H1 (cell line): ENCODE measurements around the gene ALG11. TPM values are rescaled to one million over a fixed set of nuclear protein-coding genes. Genes with fewer than 3 reads are reported as not detected.

Experiments
- CTCF ChIA-PET: fragments of 300-600 bp; sonication (Branson Sonifier 250); formaldehyde crosslinking; loops from one replicate; lab custom pipeline; 2021; ENCODE audit not compliant: partially characterized antibody; lab: Charles Lee
- POLR2A ChIA-PET: fragments of 300-600 bp; sonication (Branson Sonifier 250); formaldehyde crosslinking; loops from one replicate; lab custom pipeline; 2021; ENCODE audit warnings: inconsistent platforms; ENCODE audit not compliant: partially characterized antibody; lab: Charles Lee
- DNase-seq, 2 experiments: peaks; one replicate each; pipeline versions ENCODE4 v3.0.0 to v3.0.0-alpha.2; 2010 to 2022; ENCODE audit warnings: low spot score in 2 of 2, low read depth in 1 of 2, mixed read lengths in 1 of 2
- FAIRE-seq: peaks from 2 replicates; lab custom pipeline; 2011; peaks lifted over from hg19 to GRCh38; lab: Jason Lieb, UNC
- H2AFZ ChIP-seq: 2 replicates; pipeline ENCODE4 v1.8.1; 2012; ENCODE audit warnings: low read length, inconsistent platforms
- H2AK5ac ChIP-seq: 2 replicates; pipeline ENCODE4 v1.6.1; 2013; ENCODE audit warnings: low read depth, low read length
- H2BK120ac ChIP-seq: replicated peaks from 2 replicates; pipeline ENCODE3; 2013; ENCODE audit warnings: low read depth, low read length, inconsistent platforms
- H2BK12ac ChIP-seq: 2 replicates; pipeline ENCODE4 v1.6.1; 2013; ENCODE audit warnings: low read depth, low read length
- H2BK15ac ChIP-seq: 2 replicates; pipeline ENCODE4 v1.6.1; 2013; ENCODE audit warnings: low read length
- H2BK20ac ChIP-seq: 2 replicates; pipeline ENCODE4 v1.6.1; 2013; ENCODE audit warnings: low read length
- H2BK5ac ChIP-seq: 2 replicates; pipeline ENCODE4 v1.6.1; 2013; ENCODE audit warnings: low read depth, low read length
- H3K14ac ChIP-seq: 2 replicates; pipeline ENCODE4 v1.6.1; 2013; ENCODE audit warnings: inconsistent platforms; ENCODE audit not compliant: insufficient read length
- H3K18ac ChIP-seq: 2 replicates; pipeline ENCODE4 v1.6.1; 2013; ENCODE audit warnings: low read length; ENCODE audit errors: extremely low read depth
- H3K23ac ChIP-seq: 2 replicates; pipeline ENCODE4 v1.6.1; 2013; ENCODE audit warnings: inconsistent platforms; ENCODE audit not compliant: insufficient read length
- H3K23me2 ChIP-seq: 2 replicates; pipeline ENCODE4 v1.6.1; 2013; ENCODE audit warnings: low read depth, low read length
- H3K27ac ChIP-seq: 2 replicates; pipeline ENCODE4 v1.6.1; 2011; ENCODE audit warnings: low read depth, low read length, inconsistent platforms
- H3K27me3 ChIP-seq, 4 experiments: replicated peaks in 1 of 4; 1 replicate in 1 of 4; 2 replicates in 3 of 4; pipeline versions ENCODE4 v1.6.1 to v1.8.1; 2011 to 2013; ENCODE audit warnings: low read length in 3 of 4, mild to moderate bottlenecking in 3 of 4, inconsistent platforms in 2 of 4, mixed read lengths in 2 of 4, moderate library complexity in 1 of 4; ENCODE audit not compliant: control insufficient read depth in 3 of 4, insufficient read depth in 3 of 4; ENCODE audit errors: extremely low read depth in 1 of 4
- H3K36me3 ChIP-seq, 4 experiments: 2 replicates each; pipeline versions ENCODE4 v1.6.1 to v1.8.1; 2011 to 2013; ENCODE audit warnings: mild to moderate bottlenecking in 4 of 4, low read length in 3 of 4, moderate library complexity in 2 of 4, control low read depth in 1 of 4, inconsistent platforms in 1 of 4; ENCODE audit not compliant: insufficient read depth in 4 of 4, control insufficient read depth in 2 of 4
- H3K4ac ChIP-seq: replicated peaks from 2 replicates; pipeline ENCODE3; 2013; ENCODE audit warnings: low read length, low read depth, mixed read lengths, inconsistent platforms; ENCODE audit not compliant: insufficient read length
- H3K4me1 ChIP-seq, 4 experiments: replicated peaks in 1 of 4; 1 replicate in 1 of 4; 2 replicates in 3 of 4; pipeline versions ENCODE4 v1.6.1 to v1.8.1; 2011 to 2013; ENCODE audit warnings: low read length in 3 of 4, inconsistent platforms in 2 of 4, mixed read lengths in 1 of 4; ENCODE audit not compliant: insufficient read depth in 4 of 4, control insufficient read depth in 3 of 4
- H3K4me2 ChIP-seq, 2 experiments: 2 replicates each; pipeline versions ENCODE4 v1.6.1 to v1.8.1; 2011 to 2013; ENCODE audit warnings: low read depth in 2 of 2, low read length in 2 of 2, control low read depth in 1 of 2, inconsistent platforms in 1 of 2, mild to moderate bottlenecking in 1 of 2; ENCODE audit not compliant: insufficient read depth in 1 of 2
- H3K4me3 ChIP-seq, 4 experiments: fragments of 200-600, 300-600 bp in 1 of 4; sonication (generic), shearing (Covaris generic), sonication (Bioruptor Twin) in 1 of 4; 2 replicates each; pipeline versions ENCODE4 v1.5.1 to v1.8.1; 2011 to 2016; ENCODE audit warnings: low read length in 4 of 4, low read depth in 3 of 4, control low read depth in 2 of 4, inconsistent platforms in 2 of 4, mild to moderate bottlenecking in 2 of 4, mixed read lengths in 1 of 4, moderate library complexity in 1 of 4; ENCODE audit not compliant: insufficient read depth in 2 of 4; ENCODE audit errors: extremely low read depth in 1 of 4
- H3K56ac ChIP-seq: replicated peaks from 2 replicates; pipeline ENCODE3; 2013; ENCODE audit warnings: low read depth, mild to moderate bottlenecking, mixed read lengths, low read length, inconsistent platforms; ENCODE audit not compliant: insufficient read length
- H3K79me1 ChIP-seq: 2 replicates; pipeline ENCODE4 v1.6.1; 2013; ENCODE audit warnings: low read depth, low read length, control low read depth
- H3K79me2 ChIP-seq, 2 experiments: 2 replicates each; pipeline versions ENCODE4 v1.6.1 to v1.8.1; 2012 to 2013; ENCODE audit warnings: low read length in 2 of 2, mild to moderate bottlenecking in 2 of 2, inconsistent platforms in 1 of 2; ENCODE audit not compliant: insufficient read depth in 2 of 2, control insufficient read depth in 1 of 2
- H3K9ac ChIP-seq, 4 experiments: replicated peaks in 1 of 4; 1 replicate in 1 of 4; 2 replicates in 3 of 4; pipeline versions ENCODE4 v1.6.1 to v1.8.1; 2011 to 2013; ENCODE audit warnings: low read depth in 3 of 4, low read length in 3 of 4, control low read depth in 2 of 4, mild to moderate bottlenecking in 2 of 4, moderate library complexity in 2 of 4, inconsistent platforms in 1 of 4; ENCODE audit errors: extremely low read depth in 1 of 4
- H3K9me3 ChIP-seq, 2 experiments: 2 replicates each; pipeline versions ENCODE4 v1.6.1 to v1.8.1; 2012 to 2013; ENCODE audit warnings: mild to moderate bottlenecking in 2 of 2, moderate library complexity in 2 of 2, control low read depth in 1 of 2, inconsistent platforms in 1 of 2, low read depth in 1 of 2, low read length in 1 of 2, mixed read lengths in 1 of 2; ENCODE audit not compliant: insufficient read depth in 2 of 2
- H4K20me1 ChIP-seq, 2 experiments: replicated peaks in 1 of 2; 2 replicates each; pipeline versions ENCODE3 to v1.8.1; 2011 to 2013; ENCODE audit warnings: inconsistent platforms in 2 of 2, low read length in 2 of 2, mild to moderate bottlenecking in 1 of 2; ENCODE audit not compliant: insufficient read depth in 2 of 2, control insufficient read depth in 1 of 2
- H4K5ac ChIP-seq: 2 replicates; pipeline ENCODE4 v1.6.1; 2013; ENCODE audit warnings: low read length, low read depth, mixed read lengths, inconsistent platforms; ENCODE audit not compliant: insufficient read length
- H4K8ac ChIP-seq: 2 replicates; pipeline ENCODE4 v1.8.0; 2013; ENCODE audit warnings: mild to moderate bottlenecking, moderate library complexity, low read length, inconsistent platforms; ENCODE audit not compliant: insufficient read depth; ENCODE audit errors: extremely low read depth
- H4K91ac ChIP-seq: replicated peaks from 2 replicates; pipeline ENCODE3; 2013; ENCODE audit warnings: low read length, mixed read lengths, inconsistent platforms; ENCODE audit not compliant: insufficient read length
- CHD2 ChIP-seq: IDR thresholded peaks from 2 replicates; pipeline ENCODE4 v1.6.1; 2012; ENCODE audit warnings: low read length, improper control_type of control experiment
- RFX5 ChIP-seq: IDR thresholded peaks from 2 replicates; pipeline ENCODE4 v1.6.1; 2011; ENCODE audit warnings: low read depth, low read length, improper control_type of control experiment, borderline replicate concordance
- WGBS, 2 experiments: shearing (Covaris generic) in 1 of 2; methylation state at CpG; one replicate each; pipeline versions ENCODE4 v1.1.6 to v1.1.7; 2013 to 2015; ENCODE audit warnings: low lambda C conversion rate in 2 of 2, mixed read lengths in 2 of 2, inconsistent platforms in 1 of 2, low coverage in 1 of 2, missing lambda C conversion rate in 1 of 2; ENCODE audit not compliant: insufficient replicate concordance in 2 of 2, insufficient coverage in 1 of 2, insufficient read length in 1 of 2; ENCODE audit errors: extremely low coverage in 1 of 2, missing lambda C conversion rate in 1 of 2; 5-methylcytosine and 5-hydroxymethylcytosine counted together
- polyA plus RNA-seq, 7 experiments: library from polyadenylated mRNA; depleted of rRNA in 3 of 7; stranded (reverse) in 5 of 7; unstranded in 2 of 7; fragments of >200 nt in 5 of 7; fragments of 200-250 nt in 2 of 7; gene quantifications; 1 replicate in 5 of 7; 2 replicates in 1 of 7; 4 replicates in 1 of 7; pipeline versions ENCODE4 v1.2.1 to v1.2.3, GENCODE V29; 2011 to 2013; ENCODE audit warnings: missing spikeins in 2 of 7, mixed read lengths in 2 of 7
- total RNA-seq: library from RNA; stranded (reverse); fragmentation: NEBNext Ultra II Directional; extraction: Animal tissue kit (Norgen Biotek cat#: 25700); gene quantifications from 2 replicates; pipeline ENCODE4 v1.2.1, GENCODE V29; 2021
- TF ChIP-seq, protein P1 (sequence below): IDR thresholded peaks from 2 replicates; pipeline ENCODE4 v1.6.1; 2012; ENCODE audit warnings: low read length, inconsistent platforms

Gene ALG11
- total and polyA plus RNA-seq, 2 of the 8 experiments (the other 6 are each of a cell fraction or from before 2014, with no cell fraction given) = 5.2 to 39.9 TPM

DNA sequence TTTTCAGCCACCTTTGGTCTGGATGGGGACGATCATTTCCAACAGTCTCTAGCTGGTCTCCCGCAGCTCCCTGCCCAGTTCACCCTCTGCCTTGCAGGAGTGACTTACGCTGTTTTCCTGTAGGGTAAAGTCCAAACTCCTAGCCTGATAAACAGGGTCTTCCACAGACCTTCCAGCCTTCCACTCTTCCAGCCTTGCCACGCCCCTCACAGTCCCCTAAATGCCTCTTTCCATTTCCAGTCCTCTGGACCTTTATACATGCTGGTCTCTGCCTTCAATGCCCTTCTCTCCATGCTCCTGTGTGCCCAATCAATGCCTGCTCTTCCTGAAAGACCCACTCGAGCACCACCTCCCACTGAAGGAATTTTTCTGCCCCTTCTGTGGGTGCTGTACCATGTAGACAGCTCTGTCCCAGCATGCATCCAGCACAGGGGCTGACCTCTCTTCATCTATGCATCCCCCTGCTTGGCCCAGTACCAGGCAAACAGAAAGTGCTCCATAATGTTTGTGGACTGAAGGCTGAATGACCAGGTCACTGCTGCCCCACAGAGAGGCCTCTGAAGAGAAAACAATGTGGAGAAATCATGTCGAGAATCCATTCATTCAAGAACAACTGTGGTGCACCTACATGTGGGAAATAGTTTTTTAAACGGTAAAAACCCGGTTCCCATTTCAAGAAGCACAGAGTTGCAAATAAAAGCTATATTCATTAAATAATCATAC is 5.5 kb upstream of the ALG11 start:
- H2BK5ac ChIP-seq = no peak overlapping the region
- no peak overlapping the region for H2AFZ ChIP-seq
- H4K20me1 ChIP-seq = peaks cover 0 to 9% of the 10 kb centered on the region in 2 experiments
- FAIRE-seq (no peak), DNase-seq (no peak)
- no peak overlapping the region for H4K91ac ChIP-seq
- H3K79me1 ChIP-seq = peaks cover 4% of the 10 kb centered on the region
- peaks cover 2 to 21% (median 13%) of the 10 kb centered on the region in 4 experiments for H3K27me3 ChIP-seq
- ChIA-PET CTCF (interaction anchor here (1.5 kb wide), 1 partner anchor 71 kb away, joined by 3 read pairs; no protein-coding TSS in a partner anchor), POLR2A (no interaction called here)
- no peak overlapping the region for H3K18ac ChIP-seq
- peaks cover 0 to 4% (median 0%) of the 10 kb centered on the region in 4 experiments; a peak in 2 of 7 replicates for H3K4me1 ChIP-seq
- no peak overlapping the region for H2BK120ac ChIP-seq
- WGBS, 2 experiments = 83% methylated on average over 8 of the region's 8 CpGs; no CpG with 5 or more reads in 1 of the 2 experiments
- no peak overlapping the region for H3K23ac ChIP-seq
- no peak overlapping the region for H2BK12ac ChIP-seq
- no peak overlapping the region for H3K56ac ChIP-seq
- H3K23me2 ChIP-seq = peaks cover 8% of the 10 kb centered on the region
- H3K4ac ChIP-seq = no peak overlapping the region
- H3K4me3 ChIP-seq = no peak overlapping the region
- H3K36me3 ChIP-seq = no peaks in the 10 kb centered on the region
- H3K14ac ChIP-seq = no peak overlapping the region
- H3K4me2 ChIP-seq = no peak overlapping the region
- H4K8ac ChIP-seq = no peak overlapping the region
- H2AK5ac ChIP-seq = no peak overlapping the region
- no peak overlapping the region for H2BK20ac ChIP-seq
- H3K9me3 ChIP-seq = no peaks in the 10 kb centered on the region
- H2BK15ac ChIP-seq = no peak overlapping the region
- 0 out of 4 replicates have a peak, but pooled peaks cover 0 to 2% of the 10 kb centered on the region in 2 experiments for H3K79me2 ChIP-seq
- no peak overlapping the region for H3K9ac ChIP-seq
- H3K27ac ChIP-seq = no peak overlapping the region
- no peak overlapping the region for H4K5ac ChIP-seq
- TF ChIP-seq RFX5 = no peak
- TF ChIP-seq CHD2 = no peak
- TF ChIP-seq, protein P1, sequence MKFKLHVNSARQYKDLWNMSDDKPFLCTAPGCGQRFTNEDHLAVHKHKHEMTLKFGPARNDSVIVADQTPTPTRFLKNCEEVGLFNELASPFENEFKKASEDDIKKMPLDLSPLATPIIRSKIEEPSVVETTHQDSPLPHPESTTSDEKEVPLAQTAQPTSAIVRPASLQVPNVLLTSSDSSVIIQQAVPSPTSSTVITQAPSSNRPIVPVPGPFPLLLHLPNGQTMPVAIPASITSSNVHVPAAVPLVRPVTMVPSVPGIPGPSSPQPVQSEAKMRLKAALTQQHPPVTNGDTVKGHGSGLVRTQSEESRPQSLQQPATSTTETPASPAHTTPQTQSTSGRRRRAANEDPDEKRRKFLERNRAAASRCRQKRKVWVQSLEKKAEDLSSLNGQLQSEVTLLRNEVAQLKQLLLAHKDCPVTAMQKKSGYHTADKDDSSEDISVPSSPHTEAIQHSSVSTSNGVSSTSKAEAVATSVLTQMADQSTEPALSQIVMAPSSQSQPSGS = no peak
